Mesenchymal stem cell (in vitro differentiated cells and primary cell): ENCODE data around the gene TUBB4B.

ENCODE experiments used
- DNase-seq: peaks from one replicate; pipeline ENCODE4 v3.0.0-alpha.2; 2013
- H2AFZ ChIP-seq: one replicate; pipeline ENCODE4 v1.6.1; 2013; ENCODE audit warnings: low read depth, mild to moderate bottlenecking, control low read depth, inconsistent platforms, low read length, moderate library complexity
- H2AK5ac ChIP-seq: 2 replicates; pipeline ENCODE4 v1.6.1; 2013; ENCODE audit warnings: low read length, moderate library complexity, mild to moderate bottlenecking, inconsistent platforms; ENCODE audit not compliant: severe bottlenecking
- H2BK120ac ChIP-seq: one replicate; pipeline ENCODE4 v1.6.1; 2013; ENCODE audit warnings: low read depth, mild to moderate bottlenecking, inconsistent platforms, low read length, moderate library complexity
- H2BK12ac ChIP-seq, 2 experiments: one replicate each; pipeline ENCODE4 v1.6.1; 2013; ENCODE audit warnings: inconsistent platforms in 2 of 2, low read length in 2 of 2, mild to moderate bottlenecking in 2 of 2, moderate library complexity in 2 of 2, control low read depth in 1 of 2
- H2BK15ac ChIP-seq: one replicate; pipeline ENCODE4 v1.6.1; 2013; ENCODE audit warnings: mild to moderate bottlenecking, low read depth, inconsistent platforms; ENCODE audit not compliant: poor library complexity, severe bottlenecking
- H2BK5ac ChIP-seq: 2 replicates; pipeline ENCODE4 v1.6.1; 2013; ENCODE audit warnings: low read depth, mild to moderate bottlenecking, low read length, control low read depth, inconsistent platforms; ENCODE audit not compliant: poor library complexity, severe bottlenecking
- H3K14ac ChIP-seq, 2 experiments: one replicate each; pipeline ENCODE4 v1.6.1; 2013; ENCODE audit warnings: inconsistent platforms in 2 of 2, low read length in 2 of 2, control low read depth in 1 of 2, mild to moderate bottlenecking in 1 of 2, moderate library complexity in 1 of 2
- H3K18ac ChIP-seq, 2 experiments: one replicate each; pipeline ENCODE4 v1.6.1; 2013; ENCODE audit warnings: inconsistent platforms in 2 of 2, low read length in 2 of 2, control low read depth in 1 of 2, low read depth in 1 of 2, mild to moderate bottlenecking in 1 of 2
- H3K23ac ChIP-seq, 2 experiments: one replicate each; pipeline ENCODE4 v1.6.1; 2013; ENCODE audit warnings: inconsistent platforms in 2 of 2, low read length in 2 of 2, mild to moderate bottlenecking in 2 of 2, moderate library complexity in 2 of 2, control low read depth in 1 of 2
- H3K27ac ChIP-seq: 2 replicates; pipeline ENCODE4 v1.5.1; 2013; ENCODE audit warnings: mild to moderate bottlenecking, moderate library complexity, low read length, control low read depth, inconsistent platforms; ENCODE audit not compliant: poor library complexity, severe bottlenecking
- H3K27me3 ChIP-seq, 2 experiments: 2 replicates each; pipeline versions ENCODE4 v1.6.1 to v1.7.0; 2013; ENCODE audit warnings: low read length in 2 of 2, mild to moderate bottlenecking in 2 of 2, moderate library complexity in 2 of 2, control low read depth in 1 of 2, inconsistent platforms in 1 of 2; ENCODE audit not compliant: control insufficient read depth in 1 of 2, insufficient read depth in 1 of 2
- H3K36me3 ChIP-seq, 2 experiments: 2 replicates each; pipeline versions ENCODE4 v1.6.1 to v1.7.0; 2013; ENCODE audit warnings: low read length in 2 of 2, control low read depth in 1 of 2, inconsistent platforms in 1 of 2, low read depth in 1 of 2, mild to moderate bottlenecking in 1 of 2; ENCODE audit not compliant: insufficient read depth in 2 of 2, control insufficient read depth in 1 of 2
- H3K4ac ChIP-seq, 2 experiments: one replicate each; pipeline ENCODE4 v1.6.1; 2013; ENCODE audit warnings: inconsistent platforms in 2 of 2, low read length in 2 of 2, mild to moderate bottlenecking in 2 of 2, moderate library complexity in 2 of 2, control low read depth in 1 of 2, low read depth in 1 of 2
- H3K4me1 ChIP-seq: 2 replicates; pipeline ENCODE4 v1.6.1; 2013; ENCODE audit warnings: low read depth, low read length, control low read depth; ENCODE audit not compliant: control insufficient read depth, insufficient read depth
- H3K4me2 ChIP-seq: 2 replicates; pipeline ENCODE4 v1.6.1; 2013; ENCODE audit warnings: low read length, mild to moderate bottlenecking, inconsistent platforms; ENCODE audit not compliant: poor library complexity, severe bottlenecking
- H3K4me3 ChIP-seq, 2 experiments: 2 replicates each; pipeline versions ENCODE4 v1.5.1 to v1.7.0; 2013; ENCODE audit warnings: low read length in 2 of 2, mild to moderate bottlenecking in 2 of 2, control low read depth in 1 of 2, low read depth in 1 of 2; ENCODE audit not compliant: insufficient read depth in 1 of 2
- H3K79me1 ChIP-seq: replicated peaks from 2 replicates; pipeline ENCODE4 v1.6.1; 2013; ENCODE audit warnings: mild to moderate bottlenecking, control low read depth, low read length, inconsistent platforms; ENCODE audit not compliant: poor library complexity, severe bottlenecking
- H3K9ac ChIP-seq: 2 replicates; pipeline ENCODE4 v1.7.0; 2013; ENCODE audit warnings: mild to moderate bottlenecking, low read length, moderate library complexity
- H3K9me3 ChIP-seq: 2 replicates; pipeline ENCODE4 v1.7.0; 2013; ENCODE audit warnings: mild to moderate bottlenecking, low read length; ENCODE audit not compliant: control insufficient read depth
- H4K8ac ChIP-seq: one replicate; pipeline ENCODE4 v1.6.1; 2013; ENCODE audit warnings: inconsistent platforms, mild to moderate bottlenecking, low read length, moderate library complexity
- H4K91ac ChIP-seq: one replicate; pipeline ENCODE4 v1.6.1; 2013; ENCODE audit warnings: mild to moderate bottlenecking, low read length, inconsistent platforms
- WGBS: methylation state at CpG from one replicate; pipeline ENCODE4 v1.1.7; 2013; ENCODE audit warnings: mixed read lengths; 5-methylcytosine and 5-hydroxymethylcytosine counted together

Gene TUBB4B

GRCh38 chr9:137221506-137222111, 19.5 kb upstream of the TUBB4B start:
- Histone ChIP-seq H3K79me1 (no peaks in the 10 kb centered on the region), H3K27ac (no peak overlapping the region), H3K4me1 (peaks cover 69% of the 10 kb centered on the region), H2BK5ac (no peak overlapping the region), H3K9ac (no peak overlapping the region), H3K18ac (peak overlapping the region in 1 of 2 experiments; percentile 31), H3K4ac (no peak overlapping the region), H3K27me3 (no peaks in the 10 kb centered on the region), H2BK15ac (no peak overlapping the region), H4K8ac (peak overlapping the region; percentile 50), H3K14ac (no peak overlapping the region), H2AK5ac (no peak overlapping the region), H3K36me3 (peaks cover 0 to 14% of the 10 kb centered on the region in 2 experiments), H4K91ac (no peak overlapping the region), H2BK120ac (no peak overlapping the region), H3K9me3 (no peaks in the 10 kb centered on the region), H3K23ac (no peak overlapping the region), H2AFZ (no peak overlapping the region), H2BK12ac (no peak overlapping the region), H3K4me2 (peak overlapping the region; percentile 80), H3K4me3 (peak overlapping the region in 1 of 2 experiments; percentile 54)
- no peak for DNase-seq
- 23% methylated on average over 27 of the region's 61 CpGs for WGBS

GRCh38 chr9:137222190-137223077, 18.7 kb upstream of the TUBB4B start, which contains the start of gene RNF208:
Gene RNF208, minus strand, starts transcription at chr9:137222240. Its CDS starts 1,028 bp downstream, at chr9:137221212.
- Histone ChIP-seq H3K18ac (peak within 1 kb of the TSS; percentile 41 to 85), H4K8ac (peak within 1 kb of the TSS; percentile 92), H2BK12ac (peak within 1 kb of the TSS in 1 of 2 experiments; percentile 12), H3K4me1 (peaks cover 68% of the 10 kb centered on the region), H3K27ac (peak within 1 kb of the TSS; percentile 17), H3K27me3 (no peaks in the 10 kb centered on the region), H3K36me3 (peaks cover 0 to 10% of the 10 kb centered on the region in 2 experiments), H3K14ac (no peak within 1 kb of the TSS), H4K91ac (peak within 1 kb of the TSS; percentile 87), H2BK120ac (peak within 1 kb of the TSS; percentile 45), H2AK5ac (no peak within 1 kb of the TSS), H3K9ac (peak within 1 kb of the TSS; percentile 43), H2BK5ac (no peak within 1 kb of the TSS), H2AFZ (peak within 1 kb of the TSS; percentile 65), H3K23ac (peak within 1 kb of the TSS in 1 of 2 experiments; percentile 36), H3K4me3 (peak within 1 kb of the TSS; percentile 54 to 73), H3K79me1 (no peaks in the 10 kb centered on the region), H2BK15ac (peak within 1 kb of the TSS; percentile 26), H3K4ac (peak within 1 kb of the TSS in 1 of 2 experiments; percentile 7), H3K4me2 (peak within 1 kb of the TSS; percentile 80), H3K9me3 (no peaks in the 10 kb centered on the region)
- peak; percentile 24 for DNase-seq
- 19% methylated on average over 47 of the region's 88 CpGs for WGBS

GRCh38 chr9:137223078-137223970, 17.8 kb upstream of the TUBB4B start:
- Histone ChIP-seq H3K9ac (peak overlapping the region; percentile 92), H2BK15ac (no peak overlapping the region), H3K4me3 (peak overlapping the region; percentile 71 to 86), H3K79me1 (no peaks in the 10 kb centered on the region), H3K4ac (peak overlapping the region in 1 of 2 experiments; percentile 90), H3K4me1 (peaks cover 59% of the 10 kb centered on the region), H2BK5ac (no peak overlapping the region), H3K14ac (peak overlapping the region in 1 of 2 experiments; percentile 97), H3K27me3 (peaks cover 0 to 4% of the 10 kb centered on the region in 2 experiments), H3K4me2 (peak overlapping the region; percentile 85), H3K36me3 (peaks cover 0 to 10% of the 10 kb centered on the region in 2 experiments), H3K27ac (peak overlapping the region; percentile 25), H2AFZ (peak overlapping the region; percentile 96), H2BK12ac (no peak overlapping the region), H2AK5ac (no peak overlapping the region), H2BK120ac (no peak overlapping the region), H4K8ac (peak overlapping the region; percentile 92), H4K91ac (peak overlapping the region; percentile 86), H3K9me3 (no peaks in the 10 kb centered on the region), H3K23ac (peak overlapping the region in 1 of 2 experiments; percentile 36), H3K18ac (peak overlapping the region; percentile 74 to 93)
- DNase-seq, result peak; percentile 98
- 1% methylated on average over 62 of the region's 63 CpGs for WGBS
